K562 (cell line): ENCODE measurements around the gene FBLN2.

ENCODE experiments used
- RCOR1 ChIP-seq, 2 experiments: IDR thresholded peaks; 2 replicates each; pipeline ENCODE4 v1.6.1; 2012; ENCODE audit warnings: low read depth in 2 of 2, low read length in 2 of 2, borderline replicate concordance in 1 of 2, improper control_type of control experiment in 1 of 2
- ZNF436 ChIP-seq: fragments of 250-450, 450-650 bp; sonication (Bioruptor Pico); formaldehyde crosslinking; IDR thresholded peaks from 2 replicates; pipeline ENCODE4 v1.7.0; 2020; ENCODE audit warnings: mild to moderate bottlenecking
- TF ChIP-seq, protein P1 (sequence below): fragments of 150-350 bp; IDR thresholded peaks from 2 replicates; pipeline ENCODE4 v1.6.1; 2014; ENCODE audit warnings: low read depth, mild to moderate bottlenecking, low read length, borderline replicate concordance

DNA sequence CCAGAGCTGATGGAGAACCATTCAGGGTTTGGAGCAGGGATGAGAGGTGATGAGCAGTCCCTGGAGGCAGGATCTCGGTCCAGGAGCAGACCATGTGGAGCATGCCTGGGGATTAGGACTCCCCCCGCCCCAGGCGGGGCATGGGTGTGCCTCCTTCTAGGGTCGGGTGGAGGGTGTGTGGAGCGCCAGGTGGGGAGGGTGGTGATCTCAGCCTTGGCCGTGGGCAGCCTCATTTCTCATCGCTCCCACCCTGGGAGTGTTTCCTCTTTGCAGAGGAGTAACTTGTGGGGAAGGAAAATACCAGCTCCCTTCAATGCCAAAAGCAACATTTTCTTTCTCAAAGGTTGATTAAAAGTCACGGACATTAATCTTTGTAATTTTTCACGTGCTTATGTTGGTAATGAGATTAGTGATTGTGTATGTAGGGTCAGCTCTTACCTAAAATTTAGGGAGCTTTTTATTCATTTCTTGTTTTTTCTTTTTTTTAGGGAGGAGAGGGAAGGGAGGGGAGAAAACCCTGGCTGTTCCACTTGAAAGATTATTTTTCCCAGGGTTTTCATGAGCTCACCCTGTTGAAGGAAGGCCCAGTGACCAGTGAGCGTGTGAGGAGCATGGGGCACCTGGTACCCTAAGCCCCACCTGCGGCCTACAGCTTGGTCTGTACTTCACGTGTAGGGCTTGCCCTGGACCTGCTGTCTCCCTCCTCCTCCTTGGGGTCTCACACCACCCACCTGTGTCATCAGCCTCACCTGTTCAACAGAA, 11.0 kb downstream of the FBLN2 start:
- TF ChIP-seq ZNF436 (CRISPR knock-in tag) = no peak
- TF ChIP-seq RCOR1 (IDR thresholded peaks at IDR 0.05; ENCODE audit: borderline replicate concordance in 1 of 2, low read depth in 2 of 2, low read length in 2 of 2) = no peak
- TF ChIP-seq, protein P1, sequence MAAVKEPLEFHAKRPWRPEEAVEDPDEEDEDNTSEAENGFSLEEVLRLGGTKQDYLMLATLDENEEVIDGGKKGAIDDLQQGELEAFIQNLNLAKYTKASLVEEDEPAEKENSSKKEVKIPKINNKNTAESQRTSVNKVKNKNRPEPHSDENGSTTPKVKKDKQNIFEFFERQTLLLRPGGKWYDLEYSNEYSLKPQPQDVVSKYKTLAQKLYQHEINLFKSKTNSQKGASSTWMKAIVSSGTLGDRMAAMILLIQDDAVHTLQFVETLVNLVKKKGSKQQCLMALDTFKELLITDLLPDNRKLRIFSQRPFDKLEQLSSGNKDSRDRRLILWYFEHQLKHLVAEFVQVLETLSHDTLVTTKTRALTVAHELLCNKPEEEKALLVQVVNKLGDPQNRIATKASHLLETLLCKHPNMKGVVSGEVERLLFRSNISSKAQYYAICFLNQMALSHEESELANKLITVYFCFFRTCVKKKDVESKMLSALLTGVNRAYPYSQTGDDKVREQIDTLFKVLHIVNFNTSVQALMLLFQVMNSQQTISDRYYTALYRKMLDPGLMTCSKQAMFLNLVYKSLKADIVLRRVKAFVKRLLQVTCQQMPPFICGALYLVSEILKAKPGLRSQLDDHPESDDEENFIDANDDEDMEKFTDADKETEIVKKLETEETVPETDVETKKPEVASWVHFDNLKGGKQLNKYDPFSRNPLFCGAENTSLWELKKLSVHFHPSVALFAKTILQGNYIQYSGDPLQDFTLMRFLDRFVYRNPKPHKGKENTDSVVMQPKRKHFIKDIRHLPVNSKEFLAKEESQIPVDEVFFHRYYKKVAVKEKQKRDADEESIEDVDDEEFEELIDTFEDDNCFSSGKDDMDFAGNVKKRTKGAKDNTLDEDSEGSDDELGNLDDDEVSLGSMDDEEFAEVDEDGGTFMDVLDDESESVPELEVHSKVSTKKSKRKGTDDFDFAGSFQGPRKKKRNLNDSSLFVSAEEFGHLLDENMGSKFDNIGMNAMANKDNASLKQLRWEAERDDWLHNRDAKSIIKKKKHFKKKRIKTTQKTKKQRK = no peak
